Measurements from ENCODE around the gene DNAAF1.
A peak's percentile ranks its signal among the peaks of the same experiment; 100 is the strongest.

The DNAAF1 gene

GRCh38 chr16:84186685-84187437 is 41.8 kb downstream of the DNAAF1 start, which contains the start of gene TAF1C (continued):
- TF ChIP-seq TSHZ1 (tag by site-specific recombination; IDR thresholded peaks at IDR 0.05; ENCODE audit: borderline replicate concordance) (no peak), ZNF335 (tag by site-specific recombination; conservative IDR thresholded peaks at IDR 0.05) (peak; percentile 90), ZNF24 (tag by site-specific recombination; IDR thresholded peaks at IDR 0.05) (no peak), REPIN1 (tag by site-specific recombination; IDR thresholded peaks at IDR 0.05; ENCODE audit: low read depth) (no peak), ZSCAN16 (tag by site-specific recombination; IDR thresholded peaks at IDR 0.05) (no peak), ZNF623 (tag by site-specific recombination; IDR thresholded peaks at IDR 0.05) (no peak), ZNF248 (tag by site-specific recombination; IDR thresholded peaks at IDR 0.05) (no peak), YY2 (tag by site-specific recombination; IDR thresholded peaks at IDR 0.05) (no peak), ZNF138 (tag by site-specific recombination; IDR thresholded peaks at IDR 0.05; ENCODE audit: borderline replicate concordance) (no peak)

GRCh38 chr16:84190731-84191388 is 45.8 kb downstream of the DNAAF1 start, which contains the start of gene ADAD2:
Gene ADAD2 (plus strand): TSS chr16:84191157. CDS start chr16:84191231, 74 bp downstream.
- H3K9me3 ChIP-seq (ENCODE audit: control insufficient read depth, insufficient read depth, low read depth, low read length): no peaks in the 10 kb centered on the region
- H3K36me3 ChIP-seq (ENCODE audit: control insufficient read depth in 2 of 2, insufficient read depth in 1 of 2, low read length in 2 of 2): no peaks in the 10 kb centered on the region
- H3K4me3 ChIP-seq (ENCODE audit: low read depth, low read length): no peak within 1 kb of the TSS
- no peaks in the 10 kb centered on the region for H3K4me1 ChIP-seq (ENCODE audit: control insufficient read depth, insufficient read depth, low read length)
- ChIA-PET CTCF (interaction anchor here (0.6 kb wide), 2 partner anchors 11 to 58 kb away, joined by 4 read pairs; no protein-coding TSS in a partner anchor), POLR2A (no interaction called here)
- no peak within 1 kb of the TSS for H3K27ac ChIP-seq (ENCODE audit: extremely low read depth, low read depth, low read length)
- peak; percentile 43 for TF ChIP-seq ZFHX2 (tag by site-specific recombination; conservative IDR thresholded peaks at IDR 0.05)
- TF ChIP-seq RBAK (tag by site-specific recombination; IDR thresholded peaks at IDR 0.05): no peak
- 0 out of 2 replicates have a peak, but pooled peaks have one; percentile 8 for TF ChIP-seq SP2 (tag by site-specific recombination; IDR thresholded peaks at IDR 0.05)
- TF ChIP-seq EGR2 (tag by site-specific recombination; IDR thresholded peaks at IDR 0.05; ENCODE audit: low read depth): peak; percentile 50

GRCh38 chr16:84191466-84191865 is 46.4 kb downstream of the DNAAF1 start:
- CTCF ChIA-PET: interaction anchor here (0.6 kb wide), 1 partner anchor 11 kb away, joined by 4 read pairs; no protein-coding TSS in a partner anchor

More at GRCh38 chr16:84191466-84191865, 46.4 kb downstream of the DNAAF1 start:
- POLR2A ChIA-PET: no interaction called here
- TF ChIP-seq ZNF37A (tag by site-specific recombination; IDR thresholded peaks at IDR 0.05) (no peak), BCL6B (tag by site-specific recombination; IDR thresholded peaks at IDR 0.05) (no peak), ZBTB26 (tag by site-specific recombination; optimal IDR thresholded peaks at IDR 0.05) (no peak), ZNF791 (tag by site-specific recombination; IDR thresholded peaks at IDR 0.05) (no peak), ZNF112 (tag by site-specific recombination; IDR thresholded peaks at IDR 0.05) (no peak), OSR2 (tag by site-specific recombination; IDR thresholded peaks at IDR 0.05) (no peak), KLF16 (tag by site-specific recombination; IDR thresholded peaks at IDR 0.05) (no peak)
- no peaks in the 10 kb centered on the region for H3K36me3 ChIP-seq (ENCODE audit: control insufficient read depth in 2 of 2, insufficient read depth in 1 of 2, low read length in 2 of 2)
- no peak overlapping the region for H3K27ac ChIP-seq (ENCODE audit: extremely low read depth, low read depth, low read length)
- no peaks in the 10 kb centered on the region for H3K4me1 ChIP-seq (ENCODE audit: control insufficient read depth, insufficient read depth, low read length)
- H3K9me3 ChIP-seq (ENCODE audit: control insufficient read depth, insufficient read depth, low read depth, low read length): no peaks in the 10 kb centered on the region
- no peak overlapping the region for H3K4me3 ChIP-seq (ENCODE audit: low read depth, low read length)
